Kidney (tissue), 14 donors: ENCODE results near the gene FUCA1. TPM values are rescaled to one million over a fixed set of nuclear protein-coding genes. Genes with fewer than 3 reads are reported as not detected.

Experiments used
- DNase-seq, 5 donors: peaks; one replicate each; pipeline ENCODE4 v3.0.0-alpha.2; 2013 to 2020
- FAIRE-seq: peaks from 2 replicates; lab custom pipeline; 2012; peaks lifted over from hg19 to GRCh38; lab: Jason Lieb, UNC
- H3K27ac ChIP-seq, 2 donors: one replicate each; pipeline ENCODE4 v1.7.0; 2013; ENCODE audit warnings: low read depth in 2 of 2, low read length in 2 of 2, inconsistent platforms in 1 of 2
- H3K27me3 ChIP-seq: one replicate; pipeline ENCODE4 v1.7.1; 2013; ENCODE audit warnings: low read length, inconsistent platforms; ENCODE audit not compliant: control insufficient read depth, insufficient read depth
- H3K36me3 ChIP-seq, 3 donors: one replicate each; pipeline versions ENCODE4 v1.7.0 to v1.7.1; 2013; ENCODE audit warnings: low read length in 3 of 3, control low read depth in 1 of 3, inconsistent platforms in 1 of 3; ENCODE audit not compliant: insufficient read depth in 3 of 3, control insufficient read depth in 2 of 3
- H3K4me1 ChIP-seq, 3 donors: one replicate each; pipeline versions ENCODE4 v1.7.0 to v1.7.1; 2013; ENCODE audit warnings: low read length in 3 of 3, inconsistent platforms in 1 of 3, low read depth in 1 of 3; ENCODE audit not compliant: control insufficient read depth in 2 of 3, insufficient read depth in 2 of 3
- H3K4me3 ChIP-seq, 3 donors: one replicate each; pipeline versions ENCODE4 v1.7.0 to v1.8.1; 2013; ENCODE audit warnings: low read length in 3 of 3, control low read depth in 1 of 3, inconsistent platforms in 1 of 3
- H3K9ac ChIP-seq, 3 donors: one replicate each; pipeline versions ENCODE4 v1.7.0 to v1.7.1; 2013; ENCODE audit warnings: low read length in 3 of 3, control low read depth in 1 of 3, inconsistent platforms in 1 of 3
- H3K9me3 ChIP-seq, 3 donors: one replicate each; pipeline versions ENCODE4 v1.7.0 to v1.7.1; 2013; ENCODE audit warnings: low read length in 3 of 3, control low read depth in 1 of 3, inconsistent platforms in 1 of 3; ENCODE audit not compliant: control insufficient read depth in 2 of 3, insufficient read depth in 1 of 3
- intact Hi-C: fragments of 100-400 bp; cut with DNase I; formaldehyde crosslinking; loops from one replicate; pipeline ENCODE4 v1.11.1; 2022
- polyA plus RNA-seq: library from polyadenylated mRNA; stranded (reverse); fragments of 350-450 nt; fragmentation: Illumina TruSeq; extraction: RNeasy Lipid Tissue Mini Kit (QIAGEN cat#74804); gene quantifications from one replicate; pipeline ENCODE4 v1.2.3, GENCODE V29; 2014; ENCODE audit warnings: low read depth, low replicate concordance; ENCODE audit not compliant: insufficient read depth
- total RNA-seq: library from RNA; stranded (reverse); fragmentation: NEBNext Ultra II Directional; extraction: Animal tissue kit (Norgen Biotek cat#: 25700); gene quantifications from one replicate; pipeline ENCODE4 v1.2.1, GENCODE V29; 2021
- TF ChIP-seq, protein P1 (sequence below): IDR thresholded peaks from 3 replicates; pipeline ENCODE4 v1.5.1; 2012; ENCODE audit warnings: mild to moderate bottlenecking, moderate library complexity, borderline replicate concordance; ENCODE audit not compliant: insufficient read depth; ENCODE audit errors: extremely low read depth
- donor health status: control.
- donor health status: control.
- donor health status: control.
- donor health status: control.
- donor health status: control.
- donor health status: DM: yes; HTN: yes; CAD: no.
- donor health status: Normal renal cell carcinoma (clear cell type).

The FUCA1 gene
- total and polyA plus RNA-seq, 2 donors from 2014 or later = 69.2 to 88.3 TPM

DNA sequence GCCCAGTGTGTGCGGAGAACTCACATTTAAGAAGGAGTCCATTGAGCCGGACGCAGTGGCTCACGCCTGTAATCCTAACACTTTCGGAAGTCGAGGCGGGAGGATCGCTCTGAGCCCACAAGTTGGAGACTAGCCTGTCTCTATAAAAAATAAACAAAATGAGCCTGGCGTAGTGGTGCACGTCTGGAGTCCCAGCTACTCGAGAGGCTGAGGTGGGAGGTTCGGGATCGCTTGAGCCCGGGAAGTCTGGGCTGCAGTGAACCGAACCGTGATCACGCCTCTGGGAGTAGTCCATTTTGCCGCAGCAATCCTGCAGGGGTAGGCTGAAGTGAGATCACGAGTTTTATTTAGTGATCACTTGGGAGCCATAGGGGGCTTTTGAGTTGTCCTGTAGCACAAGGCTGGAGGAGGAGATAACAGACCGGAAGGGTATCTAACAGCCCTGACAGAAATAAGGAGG lies 497 bp upstream of the FUCA1 start:
- no peaks in the 10 kb centered on the region for H3K27me3 ChIP-seq
- DNase-seq (peak in 1 of 5 donors; percentile 69), FAIRE-seq (no peak)
- H3K27ac ChIP-seq = peak overlapping the region; percentile 66 to 69
- intact Hi-C loops = no loop called here
- H3K4me3 ChIP-seq = peak overlapping the region; percentile 43 to 86 (median 49)
- TF ChIP-seq, protein P1, sequence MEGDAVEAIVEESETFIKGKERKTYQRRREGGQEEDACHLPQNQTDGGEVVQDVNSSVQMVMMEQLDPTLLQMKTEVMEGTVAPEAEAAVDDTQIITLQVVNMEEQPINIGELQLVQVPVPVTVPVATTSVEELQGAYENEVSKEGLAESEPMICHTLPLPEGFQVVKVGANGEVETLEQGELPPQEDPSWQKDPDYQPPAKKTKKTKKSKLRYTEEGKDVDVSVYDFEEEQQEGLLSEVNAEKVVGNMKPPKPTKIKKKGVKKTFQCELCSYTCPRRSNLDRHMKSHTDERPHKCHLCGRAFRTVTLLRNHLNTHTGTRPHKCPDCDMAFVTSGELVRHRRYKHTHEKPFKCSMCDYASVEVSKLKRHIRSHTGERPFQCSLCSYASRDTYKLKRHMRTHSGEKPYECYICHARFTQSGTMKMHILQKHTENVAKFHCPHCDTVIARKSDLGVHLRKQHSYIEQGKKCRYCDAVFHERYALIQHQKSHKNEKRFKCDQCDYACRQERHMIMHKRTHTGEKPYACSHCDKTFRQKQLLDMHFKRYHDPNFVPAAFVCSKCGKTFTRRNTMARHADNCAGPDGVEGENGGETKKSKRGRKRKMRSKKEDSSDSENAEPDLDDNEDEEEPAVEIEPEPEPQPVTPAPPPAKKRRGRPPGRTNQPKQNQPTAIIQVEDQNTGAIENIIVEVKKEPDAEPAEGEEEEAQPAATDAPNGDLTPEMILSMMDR = no peak
- peaks cover 0 to 16% (median 9%) of the 10 kb centered on the region in 3 donors for H3K4me1 ChIP-seq
- peak overlapping the region; percentile 41 to 75 (median 72) for H3K9ac ChIP-seq
- no peaks in the 10 kb centered on the region for H3K9me3 ChIP-seq
- peaks cover 0 to 7% (median 0%) of the 10 kb centered on the region in 3 donors for H3K36me3 ChIP-seq

DNA sequence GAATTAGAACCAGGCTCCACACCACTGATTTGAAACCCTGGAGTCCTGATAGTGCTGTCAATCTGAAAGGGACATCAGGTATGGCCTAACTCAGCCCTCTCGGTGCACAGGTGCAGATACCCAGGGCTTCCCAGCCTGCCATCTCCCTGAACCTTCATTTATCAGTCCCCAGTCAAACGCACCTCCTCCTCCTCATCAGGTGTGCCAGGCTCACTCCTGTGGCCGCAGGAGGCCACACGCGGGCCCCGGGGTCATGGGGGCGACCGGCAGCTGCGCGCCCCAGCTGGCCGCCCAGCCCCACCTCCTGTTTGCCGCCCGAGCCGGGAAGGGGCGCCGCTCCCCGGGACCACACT lies 572 bp downstream of the FUCA1 start:
- no peak for FAIRE-seq
- Histone ChIP-seq H3K27me3 (no peaks in the 10 kb centered on the region), H3K9me3 (no peaks in the 10 kb centered on the region), H3K36me3 (peaks cover 0 to 13% (median 6%) of the 10 kb centered on the region in 3 donors), H3K4me3 (peak overlapping the region; percentile 53 to 86 (median 84)), H3K4me1 (peaks cover 0 to 16% (median 9%) of the 10 kb centered on the region in 3 donors), H3K9ac (peak overlapping the region in 2 of 3 donors; percentile 72 to 80), H3K27ac (peak overlapping the region in 1 of 2 donors; percentile 64)
- intact Hi-C loops = no loop called here
- DNase-seq = no peak
- TF ChIP-seq, protein P1 = no peak

DNA sequence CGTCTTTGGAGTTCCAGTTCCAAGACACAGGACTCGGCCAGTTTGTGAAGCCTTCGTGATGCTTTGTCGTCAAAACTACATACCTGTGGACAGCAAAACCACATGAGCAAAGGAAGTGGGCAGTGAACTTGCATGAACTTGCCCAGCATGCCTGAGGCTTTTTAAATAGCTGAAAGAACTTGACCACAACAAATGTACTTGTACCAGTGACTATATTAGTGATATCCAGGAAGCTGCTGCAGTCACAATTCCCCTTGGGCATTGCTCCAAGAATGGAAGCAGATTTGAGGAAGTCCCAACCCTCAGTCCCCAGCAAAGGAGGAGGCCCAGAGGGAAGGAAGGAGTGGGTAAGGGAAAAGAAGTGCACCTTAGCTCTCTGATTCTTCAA lies 2.6 kb downstream of the FUCA1 start:
- DNase-seq (peak in 1 of 5 donors; percentile 19), FAIRE-seq (no peak)
- Histone ChIP-seq H3K4me1 (peaks cover 0 to 16% (median 9%) of the 10 kb centered on the region in 3 donors), H3K4me3 (no peak overlapping the region), H3K27me3 (no peaks in the 10 kb centered on the region), H3K9ac (no peak overlapping the region), H3K9me3 (no peaks in the 10 kb centered on the region), H3K36me3 (peaks cover 0 to 23% (median 10%) of the 10 kb centered on the region in 3 donors), H3K27ac (no peak overlapping the region)
- TF ChIP-seq, protein P1 = no peak
- intact Hi-C loops = no loop called here
